ENCODE results near the gene FBLN1.

Gene FBLN1

GRCh38 chr22:45504373-45505341 lies 2.0 kb downstream of the FBLN1 start:
- no peak for DNase-seq

GRCh38 chr22:45505991-45506747 lies 3.5 kb downstream of the FBLN1 start:
- no peak for DNase-seq

GRCh38 chr22:45506816-45507360 lies 4.2 kb downstream of the FBLN1 start:
- DNase-seq, result no peak

GRCh38 chr22:45507798-45508197 lies 5.1 kb downstream of the FBLN1 start:
- DNase-seq, result no peak

GRCh38 chr22:45508814-45509213 lies 6.1 kb downstream of the FBLN1 start:
- no peak for DNase-seq

GRCh38 chr22:45510376-45511232 lies 7.9 kb downstream of the FBLN1 start:
- no peak for DNase-seq

- DNase-seq, result no peak
These were observed 9.2 kb downstream of the FBLN1 start for GRCh38 chr22:45511847-45512261.

- DNase-seq, result no peak
These were observed 9.7 kb downstream of the FBLN1 start for GRCh38 chr22:45512363-45512762.

- no peak for DNase-seq
These were observed 13.0 kb downstream of the FBLN1 start for GRCh38 chr22:45515676-45516075.

- DNase-seq, result no peak
These were observed 13.5 kb downstream of the FBLN1 start for GRCh38 chr22:45516163-45516562.

GRCh38 chr22:45516923-45517675 lies 14.4 kb downstream of the FBLN1 start:
- no peak for DNase-seq

- no peak for DNase-seq
These were observed 15.5 kb downstream of the FBLN1 start for GRCh38 chr22:45518136-45518535.

- no peak for DNase-seq
These were observed 15.9 kb downstream of the FBLN1 start for GRCh38 chr22:45518580-45518991.

- DNase-seq, result no peak
These were observed 18.5 kb downstream of the FBLN1 start for GRCh38 chr22:45521178-45521577.

GRCh38 chr22:45522462-45522861 lies 19.8 kb downstream of the FBLN1 start:
- DNase-seq, result no peak

GRCh38 chr22:45524157-45524556 lies 21.5 kb downstream of the FBLN1 start:
- no peak for DNase-seq

- DNase-seq, result no peak
These were observed 22.3 kb downstream of the FBLN1 start for GRCh38 chr22:45524966-45525365.

GRCh38 chr22:45525480-45525879 lies 22.8 kb downstream of the FBLN1 start:
- no peak for DNase-seq

GRCh38 chr22:45526281-45526680 lies 23.6 kb downstream of the FBLN1 start:
- DNase-seq, result no peak

- no peak for DNase-seq
These were observed 24.2 kb downstream of the FBLN1 start for GRCh38 chr22:45526768-45527360.

- DNase-seq, result no peak
These were observed 24.8 kb downstream of the FBLN1 start for GRCh38 chr22:45527456-45527855.

All from activated CD4-positive, CD25-positive, alpha-beta regulatory T cell treated with anti-CD3 and anti-CD28 coated beads, Interleukin-2, amount 50 U/mL, for 72 hours (primary cell).